Ammon's horn (tissue), 1 donor: ENCODE measurements around the gene GALNTL6.
"Not testable (repeated sequence)": the region's sequence is repeated elsewhere in the genome, so short reads cannot be mapped to it uniquely, and the experiment has no call there.

ENCODE experiments used
- DNase-seq: peaks from one replicate; pipeline ENCODE4 v3.0.0-alpha.2; 2016; ENCODE audit warnings: low spot score

GALNTL6 gene

GRCh38 chr4:172662113-172662512, 848.9 kb downstream of the GALNTL6 start:
- no peak for DNase-seq

GRCh38 chr4:172666711-172667368, 853.6 kb downstream of the GALNTL6 start:
- DNase-seq = no peak

DNA sequence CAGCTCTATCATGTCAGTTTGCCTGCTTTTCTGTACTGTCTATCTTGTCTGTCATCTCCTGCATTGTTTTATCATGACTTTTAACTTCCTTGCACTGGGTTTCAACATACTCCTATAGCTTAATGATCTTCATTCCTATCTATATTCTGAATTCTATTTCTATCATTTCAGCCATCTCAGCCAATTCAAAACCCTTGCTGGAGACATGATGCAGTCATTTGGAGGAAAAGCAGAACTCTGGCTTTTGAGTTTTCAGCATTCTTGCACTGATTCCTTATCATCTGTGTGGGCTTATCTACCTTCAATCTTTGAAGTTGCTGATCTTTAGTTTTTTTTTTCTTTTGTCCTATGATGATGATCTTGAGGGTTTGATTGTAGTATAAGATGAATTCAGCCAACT, 861.6 kb downstream of the GALNTL6 start:
- no peak for DNase-seq

GRCh38 chr4:172675232-172675631, 862.0 kb downstream of the GALNTL6 start:
- no peak for DNase-seq

DNA sequence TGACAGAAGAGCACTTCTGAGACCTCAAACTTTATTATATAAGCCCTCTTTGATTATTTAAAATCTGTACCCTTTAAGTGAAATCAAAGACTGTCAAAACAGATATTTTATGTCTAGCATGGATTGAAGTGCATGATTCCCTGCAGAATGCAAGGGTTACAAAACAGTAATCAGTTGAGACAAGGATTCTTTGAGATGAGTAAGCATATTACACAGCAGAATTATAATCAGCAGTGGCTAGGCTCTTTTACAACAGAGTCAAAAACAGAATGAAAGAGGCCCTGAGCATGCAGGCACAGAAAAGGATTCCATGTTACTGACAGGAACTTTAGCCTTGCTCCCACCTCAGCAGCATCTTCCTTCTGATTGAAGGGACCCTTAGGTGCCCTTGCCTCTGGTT, 867.5 kb downstream of the GALNTL6 start:
- no peak for DNase-seq

DNA sequence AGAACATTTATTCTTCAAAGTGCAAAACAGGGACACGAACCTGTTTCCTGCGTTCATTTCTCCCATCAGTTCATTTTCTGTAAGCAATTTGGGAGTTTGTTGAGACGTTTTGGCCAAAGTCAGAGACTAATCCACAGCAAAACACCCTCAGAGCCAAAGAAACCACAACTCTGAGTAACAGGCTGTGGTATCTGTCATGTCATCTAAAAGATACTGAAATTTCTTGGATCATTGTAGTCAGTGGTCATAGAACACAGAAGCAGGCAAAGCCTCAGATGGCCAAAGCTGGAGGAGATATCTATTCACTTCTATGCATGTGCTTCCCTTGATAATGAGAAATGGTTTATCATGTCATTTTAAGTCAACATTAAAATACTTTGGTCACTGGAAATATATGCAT, 869.8 kb downstream of the GALNTL6 start:
- DNase-seq = no peak

GRCh38 chr4:172686021-172686420, 872.8 kb downstream of the GALNTL6 start:
- no peak for DNase-seq

DNA sequence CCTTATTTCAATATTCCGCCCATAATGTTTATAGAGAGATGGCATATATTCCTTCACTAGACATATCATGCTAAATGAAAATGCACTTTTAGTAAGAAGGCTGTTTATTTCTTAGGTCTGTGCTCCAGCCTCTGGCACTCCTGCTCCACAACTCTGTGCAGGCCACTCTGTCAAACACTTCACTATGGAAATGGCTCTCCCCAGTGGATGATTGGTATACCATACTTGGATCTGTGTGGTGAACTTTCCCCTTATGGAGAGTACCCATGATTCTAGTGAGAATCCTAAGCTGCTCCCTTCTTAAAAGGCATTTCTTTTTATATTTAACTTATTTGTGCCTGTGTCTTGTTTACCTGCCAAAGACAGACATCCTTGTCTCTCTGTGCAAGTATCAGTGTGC, 875.3 kb downstream of the GALNTL6 start:
- DNase-seq = no peak

GRCh38 chr4:172691552-172691951, 878.3 kb downstream of the GALNTL6 start:
- no peak for DNase-seq

GRCh38 chr4:172692701-172693100, 879.5 kb downstream of the GALNTL6 start:
- DNase-seq = no peak

GRCh38 chr4:172698256-172698655, 885.1 kb downstream of the GALNTL6 start:
- no peak for DNase-seq

- DNase-seq = no peak
Measured at GRCh38 chr4:172705565-172705964, 892.4 kb downstream of the GALNTL6 start.

- no peak for DNase-seq
Measured at GRCh38 chr4:172706000-172706399, 892.8 kb downstream of the GALNTL6 start.

DNA sequence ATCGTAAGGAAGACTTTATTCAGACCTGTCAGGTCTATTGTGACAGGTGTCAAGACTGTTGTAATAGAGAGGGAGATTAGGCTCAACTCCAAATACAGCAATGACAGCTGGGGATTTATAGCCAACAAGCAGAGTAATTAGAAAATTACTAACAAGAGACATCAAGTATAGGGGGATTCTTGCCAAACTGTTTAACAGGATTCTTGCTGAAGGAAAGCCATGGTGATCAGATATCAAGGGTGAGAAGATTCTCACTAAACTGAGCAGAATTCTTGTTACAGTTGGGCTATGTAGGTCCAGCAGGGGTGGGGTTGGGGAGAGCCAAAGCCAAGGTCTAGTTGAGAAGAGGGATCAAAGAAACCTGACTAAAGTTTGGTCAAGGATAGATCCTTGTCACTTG, 894.4 kb downstream of the GALNTL6 start:
- DNase-seq = no peak

GRCh38 chr4:172708184-172708583, 895.0 kb downstream of the GALNTL6 start:
- DNase-seq = no peak

DNA sequence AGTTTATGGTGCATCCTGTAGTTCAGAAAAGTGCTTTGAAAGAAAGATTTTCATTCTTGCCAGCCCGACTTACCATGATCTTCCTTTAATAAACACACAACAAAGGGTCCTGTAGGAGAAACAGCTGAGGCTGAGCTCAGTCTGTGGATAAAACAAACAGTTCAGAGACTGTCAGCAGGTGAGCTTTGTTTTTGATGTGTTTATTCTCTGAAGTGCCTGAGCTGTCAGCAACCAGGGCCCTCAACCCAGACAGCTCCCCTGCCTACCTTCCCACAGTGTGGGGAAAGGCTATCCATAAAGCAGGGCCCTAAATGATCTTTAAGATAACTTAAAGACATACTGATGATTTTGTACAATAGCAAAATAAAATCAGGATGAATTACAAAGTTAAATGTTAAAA, 896.2 kb downstream of the GALNTL6 start:
- DNase-seq = no peak

DNA sequence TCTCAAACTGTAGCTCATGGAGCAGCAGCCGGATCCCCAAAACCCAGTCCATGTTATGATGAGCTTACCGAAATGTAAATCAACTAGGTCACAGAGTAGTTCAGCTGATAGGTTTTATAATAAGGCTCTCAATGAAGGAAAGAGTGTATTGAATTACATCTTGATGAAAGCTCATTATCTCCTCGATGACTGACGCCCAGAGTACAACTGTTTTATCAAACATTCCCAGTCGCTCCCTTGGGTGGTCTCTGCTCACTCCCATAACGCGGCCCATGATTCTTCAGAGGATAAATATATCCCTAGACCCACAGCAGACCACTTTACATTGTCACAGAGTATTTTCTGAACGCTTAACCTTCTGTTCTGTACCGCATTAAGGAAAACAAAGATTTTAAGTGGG, 903.1 kb downstream of the GALNTL6 start:
- no peak for DNase-seq

DNA sequence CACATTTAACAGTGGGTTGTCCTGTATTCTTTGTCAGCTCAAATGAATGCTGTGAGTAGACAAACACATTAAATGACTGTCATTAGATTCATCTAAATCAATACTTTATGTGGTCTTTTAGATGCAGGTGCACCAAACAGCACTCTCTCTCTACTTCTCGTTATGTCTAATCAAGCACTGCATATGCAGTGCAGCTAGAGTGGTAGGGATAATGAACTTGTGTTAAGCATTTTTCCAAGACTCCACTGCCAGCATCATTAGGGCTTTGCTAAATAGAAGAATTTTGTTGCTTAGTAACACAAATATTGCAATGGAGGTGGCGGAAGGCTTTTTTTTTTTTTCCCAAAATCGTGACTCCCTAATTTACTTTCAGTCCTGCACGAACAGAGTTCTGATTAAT, 908.5 kb downstream of the GALNTL6 start:
- no peak for DNase-seq

- no peak for DNase-seq
Measured at GRCh38 chr4:172725581-172725980, 912.4 kb downstream of the GALNTL6 start.

DNA sequence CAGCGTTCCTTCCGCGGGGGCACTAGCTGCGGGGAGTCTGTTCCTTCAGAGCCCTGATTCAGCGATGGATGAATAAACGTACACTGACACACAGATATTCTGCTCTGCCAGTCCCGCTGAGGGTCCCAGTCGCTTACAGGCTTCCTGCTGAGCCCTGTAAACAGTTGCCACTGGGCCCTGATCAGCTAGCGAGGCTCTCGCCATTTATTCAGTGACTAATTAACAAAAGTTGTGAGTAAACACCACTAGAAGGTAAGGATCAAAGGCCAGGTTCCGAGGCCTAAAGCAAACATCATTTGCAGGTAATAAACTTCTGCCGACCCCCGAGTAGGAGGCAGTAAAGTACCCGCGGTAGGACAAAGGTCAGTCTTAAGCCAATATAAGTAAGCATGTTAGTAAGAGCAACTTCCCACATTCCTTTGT, 912.8 kb downstream of the GALNTL6 start:
- DNase-seq = no peak

GRCh38 chr4:172727631-172728030, 914.4 kb downstream of the GALNTL6 start:
- DNase-seq = no peak

DNA sequence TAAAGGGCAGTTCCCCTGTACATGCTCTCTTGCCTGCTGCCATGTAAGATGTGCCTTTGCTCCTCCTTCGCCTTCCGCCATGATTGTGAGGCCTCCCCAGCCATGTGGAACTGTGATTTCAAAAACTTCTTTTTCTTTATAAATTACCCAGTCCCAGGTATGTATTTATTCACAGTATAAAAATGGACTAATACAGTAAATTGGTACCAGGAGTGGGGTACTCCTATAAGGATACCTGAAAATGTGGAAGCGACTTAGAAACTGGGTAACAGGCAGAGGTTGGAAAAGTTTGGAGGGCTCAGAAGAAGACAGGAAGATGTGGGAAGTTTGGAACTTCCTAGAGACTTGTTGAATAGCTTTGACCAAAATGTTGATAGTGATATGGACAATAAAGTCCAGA, 920.4 kb downstream of the GALNTL6 start:
- DNase-seq = not testable (repeated sequence)

GRCh38 chr4:172734555-172734954, 921.4 kb downstream of the GALNTL6 start:
- DNase-seq = no peak

GRCh38 chr4:172736046-172736445, 922.8 kb downstream of the GALNTL6 start:
- no peak for DNase-seq

DNA sequence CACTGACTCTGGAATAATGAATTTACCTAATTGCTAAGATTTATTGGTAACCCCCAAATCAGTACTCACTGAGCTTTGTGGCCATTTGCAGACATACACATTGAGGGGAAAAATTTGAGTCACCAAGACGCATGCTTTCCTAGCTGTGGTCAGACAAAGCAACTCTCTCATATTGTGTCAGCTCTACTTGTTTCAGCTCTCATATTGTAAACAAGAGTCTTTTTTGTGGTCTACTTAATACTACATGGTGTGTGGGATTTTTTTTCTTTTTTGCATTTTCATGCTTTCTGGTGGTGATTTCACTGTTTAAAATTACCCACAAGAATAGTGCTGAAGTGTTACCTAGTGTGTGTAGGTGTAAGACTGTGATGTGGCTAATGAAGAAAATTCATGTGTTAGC, 927.2 kb downstream of the GALNTL6 start:
- no peak for DNase-seq
